ENCODE results near the gene D2HGDH. TPM values are rescaled to one million over a fixed set of nuclear protein-coding genes. Genes with fewer than 3 reads are reported as not detected.
"Not testable (repeated sequence)": the region's sequence is repeated elsewhere in the genome, so short reads cannot be mapped to it uniquely, and the experiment has no call there.

Gene D2HGDH
- total and polyA plus RNA-seq, 4 donors, result 12.4 to 42.8 (median 19.3) TPM

GRCh38 chr2:241802421-241803318, 68.2 kb downstream of the D2HGDH start:
- no peak overlapping the region for H3K27ac ChIP-seq (ENCODE audit: low read depth, low read length)
- peaks cover 12% of the 10 kb centered on the region for H3K27me3 ChIP-seq (ENCODE audit: control insufficient read depth, insufficient read depth, low read length)
- no peak for DNase-seq (ENCODE audit: low read depth in 4 of 6, low spot score in 6 of 6)
- H3K9me3 ChIP-seq (ENCODE audit: control insufficient read depth, insufficient read depth, low read length), result no peaks in the 10 kb centered on the region
- H3K4me1 ChIP-seq (ENCODE audit: control insufficient read depth, insufficient read depth, low read length), result peaks cover 31% of the 10 kb centered on the region
- no peak overlapping the region for H3K4me3 ChIP-seq (ENCODE audit: low read depth, low read length)
- H3K36me3 ChIP-seq (ENCODE audit: control insufficient read depth, insufficient read depth, low read length), result no peaks in the 10 kb centered on the region
- WGBS (ENCODE audit: insufficient coverage), result 60% methylated on average over 26 of the region's 32 CpGs

GRCh38 chr2:241803387-241804325, 69.2 kb downstream of the D2HGDH start:
- peak in 5 of 6 donors; percentile 47 to 94 (median 66) for DNase-seq (ENCODE audit: low read depth in 4 of 6, low spot score in 6 of 6)

GRCh38 chr2:241804326-241805229, 70.1 kb downstream of the D2HGDH start:
- H3K4me3 ChIP-seq (ENCODE audit: low read depth, low read length), result peak overlapping the region; percentile 28
- WGBS (ENCODE audit: insufficient coverage), result 18% methylated on average over 31 of the region's 35 CpGs
- H3K9me3 ChIP-seq (ENCODE audit: control insufficient read depth, insufficient read depth, low read length), result no peaks in the 10 kb centered on the region
- peak overlapping the region; percentile 10 for H3K27ac ChIP-seq (ENCODE audit: low read depth, low read length)
- H3K36me3 ChIP-seq (ENCODE audit: control insufficient read depth, insufficient read depth, low read length), result no peaks in the 10 kb centered on the region
- peaks cover 31% of the 10 kb centered on the region for H3K4me1 ChIP-seq (ENCODE audit: control insufficient read depth, insufficient read depth, low read length)
- peaks cover 12% of the 10 kb centered on the region for H3K27me3 ChIP-seq (ENCODE audit: control insufficient read depth, insufficient read depth, low read length)
- DNase-seq (ENCODE audit: low read depth in 4 of 6, low spot score in 6 of 6), result peak in 1 of 6 donors; percentile 35

More at GRCh38 chr2:241803387-241804325, 69.2 kb downstream of the D2HGDH start:
- Histone ChIP-seq H3K27ac (ENCODE audit: low read depth, low read length) (peak overlapping the region; percentile 10), H3K36me3 (ENCODE audit: control insufficient read depth, insufficient read depth, low read length) (no peaks in the 10 kb centered on the region), H3K27me3 (ENCODE audit: control insufficient read depth, insufficient read depth, low read length) (peaks cover 12% of the 10 kb centered on the region), H3K9me3 (ENCODE audit: control insufficient read depth, insufficient read depth, low read length) (no peaks in the 10 kb centered on the region), H3K4me1 (ENCODE audit: control insufficient read depth, insufficient read depth, low read length) (peaks cover 23% of the 10 kb centered on the region), H3K4me3 (ENCODE audit: low read depth, low read length) (peak overlapping the region; percentile 28)
- WGBS (ENCODE audit: insufficient coverage), result 2% methylated on average over 109 of the region's 109 CpGs

GRCh38 chr2:241806217-241806616, 71.8 kb downstream of the D2HGDH start:
- not testable (repeated sequence) for DNase-seq (ENCODE audit: low read depth in 4 of 6, low spot score in 6 of 6); H3K4me3 ChIP-seq (ENCODE audit: low read depth, low read length); H3K9me3 ChIP-seq (ENCODE audit: control insufficient read depth, insufficient read depth, low read length); H3K36me3 ChIP-seq (ENCODE audit: control insufficient read depth, insufficient read depth, low read length); H3K27ac ChIP-seq (ENCODE audit: low read depth, low read length)
- WGBS (ENCODE audit: insufficient coverage), result no CpG with 5 or more reads among the region's 8 CpGs
- Histone ChIP-seq H3K27me3 (ENCODE audit: control insufficient read depth, insufficient read depth, low read length) (peaks cover 12% of the 10 kb centered on the region), H3K4me1 (ENCODE audit: control insufficient read depth, insufficient read depth, low read length) (peaks cover 47% of the 10 kb centered on the region)

DNA sequence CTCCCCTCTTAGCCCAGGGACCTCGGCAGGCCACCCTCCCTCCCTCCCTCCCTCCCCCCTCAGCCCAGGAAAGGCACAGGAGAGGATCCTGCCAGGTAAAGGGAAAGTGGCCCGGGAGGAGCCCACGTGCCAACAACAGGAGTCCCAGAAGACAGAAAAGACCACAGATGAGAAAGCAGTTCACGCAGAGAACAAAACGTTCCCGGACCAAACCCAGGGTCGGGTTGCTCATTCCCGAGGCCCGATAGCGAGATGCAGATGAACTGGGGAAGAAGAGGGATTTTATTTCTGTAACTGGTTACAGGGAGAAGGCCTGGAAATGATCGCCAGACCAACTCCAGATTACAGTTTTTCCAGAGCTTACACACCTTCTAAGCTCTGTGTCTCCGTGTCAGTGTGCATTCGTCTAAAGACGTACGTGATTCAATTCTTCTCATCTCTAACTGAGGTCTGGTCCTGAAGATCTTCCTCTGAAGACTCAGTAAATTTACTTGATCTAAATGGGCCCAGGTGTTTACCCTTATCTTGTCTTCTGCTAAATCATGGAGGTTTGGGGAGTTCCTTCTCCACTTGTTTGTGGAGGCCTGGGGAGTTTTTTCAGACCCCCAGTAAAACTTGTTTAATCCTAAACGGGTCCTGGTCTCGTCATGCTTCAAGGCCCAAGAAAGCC, 73.8 kb downstream of the D2HGDH start:
- WGBS (ENCODE audit: insufficient coverage), result 50% methylated on average over 15 of the region's 17 CpGs
- Histone ChIP-seq H3K9me3 (ENCODE audit: control insufficient read depth, insufficient read depth, low read length) (no peaks in the 10 kb centered on the region), H3K27ac (ENCODE audit: low read depth, low read length) (no peak overlapping the region), H3K4me3 (ENCODE audit: low read depth, low read length) (no peak overlapping the region), H3K36me3 (ENCODE audit: control insufficient read depth, insufficient read depth, low read length) (no peaks in the 10 kb centered on the region), H3K4me1 (ENCODE audit: control insufficient read depth, insufficient read depth, low read length) (peaks cover 61% of the 10 kb centered on the region), H3K27me3 (ENCODE audit: control insufficient read depth, insufficient read depth, low read length) (peaks cover 8% of the 10 kb centered on the region)
- DNase-seq (ENCODE audit: low read depth in 4 of 6, low spot score in 6 of 6), result peak in 1 of 6 donors; percentile 18

DNA sequence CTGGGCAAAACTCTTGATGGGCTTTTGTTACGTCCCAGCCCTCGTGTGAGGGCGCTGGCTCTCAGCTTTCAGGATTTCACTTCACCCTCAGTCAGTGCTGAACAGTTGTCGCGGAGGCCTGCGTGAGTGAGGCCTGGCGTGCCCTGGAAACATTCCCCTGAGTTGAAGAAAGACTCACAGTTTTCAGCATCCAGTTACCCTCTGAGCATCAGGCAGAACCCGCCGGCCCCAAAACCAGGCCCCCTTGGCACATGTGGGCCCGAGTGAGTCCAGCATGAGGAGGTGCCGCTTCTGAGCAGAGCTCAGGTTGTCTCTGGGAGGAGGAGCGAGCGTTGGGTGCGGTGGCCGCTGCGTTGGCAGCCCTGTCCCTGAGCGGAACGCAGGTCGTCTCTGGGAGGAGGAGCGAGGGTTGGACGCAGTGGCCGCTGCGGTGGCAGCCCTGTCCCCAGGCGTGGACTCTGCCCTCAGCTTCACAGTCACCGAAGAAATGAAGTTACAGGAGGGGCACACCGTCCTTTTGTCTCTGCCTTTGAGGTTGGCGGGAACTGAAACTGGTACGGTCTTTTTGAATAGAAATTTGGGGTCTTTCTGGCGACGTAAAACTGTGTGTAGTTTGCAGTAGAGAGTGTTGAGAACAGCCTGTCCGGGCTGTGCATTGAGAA, 74.4 kb downstream of the D2HGDH start, which contains the start of gene NEU4:
NEU4 (plus strand) TSS at position 473 of the 662 bp plus-strand sequence. CDS start 5,292 bp downstream, outside the sequence.
- no peaks in the 10 kb centered on the region for H3K36me3 ChIP-seq (ENCODE audit: control insufficient read depth, insufficient read depth, low read length)
- H3K4me1 ChIP-seq (ENCODE audit: control insufficient read depth, insufficient read depth, low read length), result peaks cover 63% of the 10 kb centered on the region
- peaks cover 6% of the 10 kb centered on the region for H3K27me3 ChIP-seq (ENCODE audit: control insufficient read depth, insufficient read depth, low read length)
- H3K27ac ChIP-seq (ENCODE audit: low read depth, low read length), result no peak within 1 kb of the TSS
- no peak within 1 kb of the TSS for H3K4me3 ChIP-seq (ENCODE audit: low read depth, low read length)
- 77% methylated on average over 31 of the region's 31 CpGs for WGBS (ENCODE audit: insufficient coverage)
- no peaks in the 10 kb centered on the region for H3K9me3 ChIP-seq (ENCODE audit: control insufficient read depth, insufficient read depth, low read length)
- DNase-seq (ENCODE audit: low read depth in 4 of 6, low spot score in 6 of 6), result peak in 2 of 6 donors; percentile 13 to 33

GRCh38 chr2:241809383-241810306, 75.2 kb downstream of the D2HGDH start:
- no peak overlapping the region for H3K27ac ChIP-seq (ENCODE audit: low read depth, low read length)
- no peak overlapping the region for H3K4me3 ChIP-seq (ENCODE audit: low read depth, low read length)
- H3K9me3 ChIP-seq (ENCODE audit: control insufficient read depth, insufficient read depth, low read length), result no peaks in the 10 kb centered on the region
- 80% methylated on average over 23 of the region's 29 CpGs for WGBS (ENCODE audit: insufficient coverage)
- no peak for DNase-seq (ENCODE audit: low read depth in 4 of 6, low spot score in 6 of 6)
- H3K36me3 ChIP-seq (ENCODE audit: control insufficient read depth, insufficient read depth, low read length), result no peaks in the 10 kb centered on the region
- no peaks in the 10 kb centered on the region for H3K27me3 ChIP-seq (ENCODE audit: control insufficient read depth, insufficient read depth, low read length)
- peaks cover 63% of the 10 kb centered on the region for H3K4me1 ChIP-seq (ENCODE audit: control insufficient read depth, insufficient read depth, low read length)
